HFF-Myc (cell line): Measurements from ENCODE around the gene P4HA1.
"Not testable (repeated sequence)": the region's sequence is repeated elsewhere in the genome, so short reads cannot be mapped to it uniquely, and the experiment has no call there.

Experiments used
- DNase-seq: peaks from one replicate; pipeline ENCODE4 v3.0.0-alpha.2; 2011; ENCODE audit warnings: low read depth; ENCODE audit errors: extremely low read depth
- H3K4me3 ChIP-seq: replicated peaks from 2 replicates; pipeline ENCODE4 v1.5.1; 2011; ENCODE audit warnings: low read depth, mild to moderate bottlenecking, control low read depth, low read length
- TF ChIP-seq, protein P1 (sequence below): IDR thresholded peaks from 2 replicates; pipeline ENCODE4 v1.5.1; 2012; ENCODE audit warnings: mild to moderate bottlenecking, low read depth, low read length, control low read depth; ENCODE audit errors: missing control alignments

The P4HA1 gene

DNA sequence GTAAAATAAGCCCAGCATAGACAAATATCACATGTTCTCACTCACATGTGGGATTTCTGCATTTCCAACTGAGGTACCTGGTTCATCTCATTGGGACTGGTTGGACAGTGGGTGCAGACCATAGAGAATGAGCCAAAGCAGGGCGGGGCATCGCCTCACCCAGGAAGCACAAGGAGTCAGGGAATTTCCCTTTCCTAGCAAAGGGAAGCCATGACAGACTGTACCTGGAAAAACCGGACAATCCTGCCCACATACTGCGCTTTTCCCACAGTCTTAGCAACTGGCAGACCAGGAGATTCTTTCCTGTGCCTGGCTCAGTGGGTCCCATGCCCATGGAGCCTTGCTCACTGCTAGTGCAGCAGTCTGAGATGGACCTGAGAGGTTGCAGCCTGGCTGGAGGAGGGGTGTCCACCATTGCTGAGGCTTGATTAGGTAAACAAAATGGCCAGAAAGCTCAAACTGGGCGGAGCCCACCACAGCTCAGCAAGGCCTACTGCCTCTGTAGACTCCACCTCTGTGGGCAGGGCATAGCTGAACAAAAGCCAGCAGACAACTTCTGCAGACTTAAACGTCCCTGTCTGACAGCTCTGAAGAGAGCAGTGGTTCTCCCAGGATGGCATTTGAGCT, 75.0 kb downstream of the P4HA1 start:
- H3K4me3 ChIP-seq, DNase-seq: not testable (repeated sequence)

DNA sequence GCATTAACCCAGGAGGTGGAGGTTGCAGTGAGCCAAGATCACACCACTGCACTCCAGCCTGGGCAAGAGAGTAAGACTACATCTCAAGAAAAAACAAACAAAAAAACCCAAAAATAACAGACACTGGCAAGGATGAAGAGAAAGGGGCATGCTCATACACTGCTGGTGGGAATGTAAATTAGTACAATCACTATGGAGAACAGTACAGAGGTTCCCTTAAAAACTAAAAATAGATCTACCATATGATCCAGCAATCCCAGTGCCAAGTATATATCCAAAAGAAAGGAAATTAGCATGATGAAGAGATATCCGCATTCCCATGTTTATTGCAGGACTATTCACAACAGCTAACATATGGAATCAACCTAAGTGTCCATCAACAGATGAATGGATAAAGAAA, 75.6 kb downstream of the P4HA1 start:
- no peak overlapping the region for H3K4me3 ChIP-seq
- TF ChIP-seq, protein P1, sequence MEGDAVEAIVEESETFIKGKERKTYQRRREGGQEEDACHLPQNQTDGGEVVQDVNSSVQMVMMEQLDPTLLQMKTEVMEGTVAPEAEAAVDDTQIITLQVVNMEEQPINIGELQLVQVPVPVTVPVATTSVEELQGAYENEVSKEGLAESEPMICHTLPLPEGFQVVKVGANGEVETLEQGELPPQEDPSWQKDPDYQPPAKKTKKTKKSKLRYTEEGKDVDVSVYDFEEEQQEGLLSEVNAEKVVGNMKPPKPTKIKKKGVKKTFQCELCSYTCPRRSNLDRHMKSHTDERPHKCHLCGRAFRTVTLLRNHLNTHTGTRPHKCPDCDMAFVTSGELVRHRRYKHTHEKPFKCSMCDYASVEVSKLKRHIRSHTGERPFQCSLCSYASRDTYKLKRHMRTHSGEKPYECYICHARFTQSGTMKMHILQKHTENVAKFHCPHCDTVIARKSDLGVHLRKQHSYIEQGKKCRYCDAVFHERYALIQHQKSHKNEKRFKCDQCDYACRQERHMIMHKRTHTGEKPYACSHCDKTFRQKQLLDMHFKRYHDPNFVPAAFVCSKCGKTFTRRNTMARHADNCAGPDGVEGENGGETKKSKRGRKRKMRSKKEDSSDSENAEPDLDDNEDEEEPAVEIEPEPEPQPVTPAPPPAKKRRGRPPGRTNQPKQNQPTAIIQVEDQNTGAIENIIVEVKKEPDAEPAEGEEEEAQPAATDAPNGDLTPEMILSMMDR = no peak
- DNase-seq = no peak

DNA sequence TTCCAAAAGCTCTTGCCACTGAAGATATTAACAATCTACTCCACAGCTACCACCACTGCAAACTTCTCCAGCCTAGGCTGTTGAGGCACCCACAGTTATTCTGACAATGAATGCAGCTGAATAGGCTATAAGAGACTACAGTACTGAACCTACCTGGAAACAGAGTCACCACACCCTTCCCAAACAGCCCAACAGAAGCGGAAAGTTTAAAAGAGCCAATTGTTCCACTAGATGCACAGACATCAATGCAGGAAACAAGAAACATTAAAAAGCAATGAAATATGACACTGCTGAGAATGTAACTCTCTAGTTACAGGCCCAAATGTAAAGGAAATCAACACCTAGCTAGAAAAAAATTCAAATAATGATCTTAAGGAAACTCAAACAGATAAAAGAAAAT, 77.6 kb downstream of the P4HA1 start:
- no peak overlapping the region for H3K4me3 ChIP-seq
- no peak for DNase-seq
- TF ChIP-seq, protein P1 = no peak

DNA sequence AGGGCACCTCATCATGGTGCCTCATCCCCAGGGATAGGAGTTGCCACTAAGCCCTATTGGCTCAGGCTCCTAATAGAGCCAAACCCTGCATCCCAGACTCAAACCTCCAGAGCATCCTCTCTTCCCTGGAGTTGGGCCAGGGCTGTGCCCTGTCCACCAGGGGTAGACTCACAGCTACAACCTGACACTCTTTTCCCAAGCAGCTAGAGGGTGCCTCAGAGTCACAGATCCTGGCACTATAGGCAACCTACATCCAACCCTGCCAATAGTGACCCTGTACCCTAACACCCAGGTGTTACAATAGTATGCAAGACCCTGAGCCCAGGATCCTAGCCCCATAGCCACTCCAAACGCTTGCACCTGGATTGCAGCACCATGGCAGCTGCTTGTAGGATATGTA, 78.0 kb downstream of the P4HA1 start:
- DNase-seq = no peak
- TF ChIP-seq, protein P1 = no peak
- H3K4me3 ChIP-seq = no peak overlapping the region

DNA sequence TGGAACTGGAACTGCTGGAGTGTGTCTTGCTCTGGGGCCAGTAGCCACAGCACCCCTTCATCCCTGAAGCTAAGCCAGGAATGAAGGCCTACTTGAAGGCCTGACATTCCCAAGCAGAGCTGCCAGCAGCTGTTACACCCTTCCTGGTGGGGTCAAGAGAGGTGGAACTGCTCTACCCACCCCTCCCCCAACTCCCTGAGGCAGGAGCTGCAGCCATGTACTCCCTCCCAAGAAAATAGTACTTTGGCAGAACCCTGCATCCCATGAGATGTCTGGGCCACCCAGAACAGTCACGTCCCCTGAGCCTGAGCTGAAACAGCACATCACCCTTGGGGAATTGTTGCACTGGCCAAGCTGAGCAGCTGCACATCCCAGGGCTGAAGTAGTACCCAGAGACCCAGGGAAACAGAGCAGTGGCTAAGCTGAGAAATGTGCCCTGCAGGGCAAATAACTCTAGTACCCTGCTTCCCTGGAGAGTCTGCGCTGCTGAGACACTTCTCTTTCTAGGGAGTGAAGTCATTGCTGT, 78.6 kb downstream of the P4HA1 start:
- no peak overlapping the region for H3K4me3 ChIP-seq
- no peak for DNase-seq
- TF ChIP-seq, protein P1 = no peak

DNA sequence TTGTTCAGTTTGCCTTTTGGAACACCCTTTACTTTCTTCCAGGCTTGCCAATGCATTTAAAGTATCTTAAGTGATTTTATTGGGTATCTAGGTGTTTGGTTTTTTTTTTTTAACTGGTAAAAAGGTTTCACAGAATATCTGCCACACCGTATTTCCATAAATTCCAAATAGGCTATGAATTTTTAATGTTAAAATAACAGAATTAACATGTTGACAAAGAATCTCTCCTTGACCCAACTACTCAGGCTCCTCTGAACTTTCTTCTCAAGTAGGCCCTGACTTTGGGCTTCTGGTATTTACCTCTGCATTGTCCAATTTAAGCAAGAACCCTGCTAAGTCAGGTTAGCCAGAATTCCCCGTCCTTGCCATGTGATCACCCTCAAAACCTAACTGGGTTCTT, 80.9 kb downstream of the P4HA1 start:
- H3K4me3 ChIP-seq = no peak overlapping the region
- no peak for DNase-seq

DNA sequence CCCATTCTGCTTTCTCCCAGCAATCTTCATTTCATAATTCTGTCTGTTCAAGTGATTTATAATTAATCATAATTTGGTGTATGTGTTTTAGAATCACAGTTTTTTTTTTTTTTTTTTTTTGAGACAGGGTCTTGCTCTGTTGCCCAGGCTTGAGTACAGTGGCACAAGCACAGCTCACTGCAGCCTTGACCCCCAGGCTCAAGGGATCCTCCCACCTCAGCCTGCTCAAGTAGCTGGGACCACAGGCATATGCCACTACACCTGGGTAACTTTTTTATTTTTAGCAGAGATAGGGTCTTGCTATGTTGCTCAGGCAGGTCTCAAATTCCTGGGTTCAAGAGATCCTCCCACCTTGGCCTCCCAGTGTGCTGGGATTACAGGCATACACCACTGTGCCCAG, 92.8 kb downstream of the P4HA1 start:
- no peak for DNase-seq
- no peak overlapping the region for H3K4me3 ChIP-seq
- TF ChIP-seq, protein P1 = no peak

More for the DNA sequence above, 80.9 kb downstream of the P4HA1 start:
- TF ChIP-seq, protein P1 = no peak
